ENCODE results near the gene SNRK.

DNA sequence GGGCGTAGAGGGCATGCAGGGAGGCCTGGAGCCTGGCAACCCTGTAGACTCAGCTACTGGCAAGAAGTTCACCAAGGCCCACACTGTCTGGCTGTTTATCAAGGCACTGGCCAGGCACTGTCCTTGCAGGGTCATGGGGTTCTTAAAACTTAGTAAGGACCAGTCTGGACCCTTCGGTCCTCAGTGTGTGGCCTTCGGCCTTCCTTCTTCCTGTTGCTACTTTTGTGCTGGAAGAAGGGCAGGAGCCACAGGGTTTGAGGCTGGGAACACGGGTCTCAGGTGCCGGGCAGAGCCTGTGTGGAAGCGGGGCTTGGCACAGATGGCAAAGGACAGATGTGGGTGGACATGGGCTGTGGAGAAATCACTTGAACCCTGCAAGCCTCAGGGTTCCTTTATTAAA is 76.6 kb downstream of the SNRK start:
- TF ChIP-seq, protein P1, sequence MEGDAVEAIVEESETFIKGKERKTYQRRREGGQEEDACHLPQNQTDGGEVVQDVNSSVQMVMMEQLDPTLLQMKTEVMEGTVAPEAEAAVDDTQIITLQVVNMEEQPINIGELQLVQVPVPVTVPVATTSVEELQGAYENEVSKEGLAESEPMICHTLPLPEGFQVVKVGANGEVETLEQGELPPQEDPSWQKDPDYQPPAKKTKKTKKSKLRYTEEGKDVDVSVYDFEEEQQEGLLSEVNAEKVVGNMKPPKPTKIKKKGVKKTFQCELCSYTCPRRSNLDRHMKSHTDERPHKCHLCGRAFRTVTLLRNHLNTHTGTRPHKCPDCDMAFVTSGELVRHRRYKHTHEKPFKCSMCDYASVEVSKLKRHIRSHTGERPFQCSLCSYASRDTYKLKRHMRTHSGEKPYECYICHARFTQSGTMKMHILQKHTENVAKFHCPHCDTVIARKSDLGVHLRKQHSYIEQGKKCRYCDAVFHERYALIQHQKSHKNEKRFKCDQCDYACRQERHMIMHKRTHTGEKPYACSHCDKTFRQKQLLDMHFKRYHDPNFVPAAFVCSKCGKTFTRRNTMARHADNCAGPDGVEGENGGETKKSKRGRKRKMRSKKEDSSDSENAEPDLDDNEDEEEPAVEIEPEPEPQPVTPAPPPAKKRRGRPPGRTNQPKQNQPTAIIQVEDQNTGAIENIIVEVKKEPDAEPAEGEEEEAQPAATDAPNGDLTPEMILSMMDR (conservative IDR thresholded peaks at IDR 0.05): no peak
- no peak for TF ChIP-seq EZH2 (IDR thresholded peaks at IDR 0.05; ENCODE audit: low read depth)
